ENCODE results near the gene CSKMT.

DNA sequence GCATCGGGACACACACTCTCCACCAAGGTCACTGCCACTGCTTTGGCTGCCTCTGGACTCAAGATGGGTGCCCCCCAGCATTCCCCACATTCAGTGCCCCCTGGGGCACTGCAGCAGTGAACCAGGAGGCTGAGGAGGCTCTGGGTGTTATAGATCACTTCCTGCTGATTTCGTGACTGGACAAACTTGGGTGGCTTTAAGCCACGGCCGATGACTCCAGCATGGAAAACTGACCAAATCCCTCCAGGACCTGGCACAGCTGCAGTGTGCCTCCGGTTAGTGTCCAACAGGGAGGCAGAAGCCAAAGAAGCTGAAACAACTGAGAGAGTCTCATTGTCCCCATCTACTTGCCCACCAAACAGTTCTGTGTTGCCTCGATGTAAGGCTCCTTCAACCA is 17.5 kb upstream of the CSKMT start:
- TF ChIP-seq, protein P1, sequence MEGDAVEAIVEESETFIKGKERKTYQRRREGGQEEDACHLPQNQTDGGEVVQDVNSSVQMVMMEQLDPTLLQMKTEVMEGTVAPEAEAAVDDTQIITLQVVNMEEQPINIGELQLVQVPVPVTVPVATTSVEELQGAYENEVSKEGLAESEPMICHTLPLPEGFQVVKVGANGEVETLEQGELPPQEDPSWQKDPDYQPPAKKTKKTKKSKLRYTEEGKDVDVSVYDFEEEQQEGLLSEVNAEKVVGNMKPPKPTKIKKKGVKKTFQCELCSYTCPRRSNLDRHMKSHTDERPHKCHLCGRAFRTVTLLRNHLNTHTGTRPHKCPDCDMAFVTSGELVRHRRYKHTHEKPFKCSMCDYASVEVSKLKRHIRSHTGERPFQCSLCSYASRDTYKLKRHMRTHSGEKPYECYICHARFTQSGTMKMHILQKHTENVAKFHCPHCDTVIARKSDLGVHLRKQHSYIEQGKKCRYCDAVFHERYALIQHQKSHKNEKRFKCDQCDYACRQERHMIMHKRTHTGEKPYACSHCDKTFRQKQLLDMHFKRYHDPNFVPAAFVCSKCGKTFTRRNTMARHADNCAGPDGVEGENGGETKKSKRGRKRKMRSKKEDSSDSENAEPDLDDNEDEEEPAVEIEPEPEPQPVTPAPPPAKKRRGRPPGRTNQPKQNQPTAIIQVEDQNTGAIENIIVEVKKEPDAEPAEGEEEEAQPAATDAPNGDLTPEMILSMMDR (conservative IDR thresholded peaks at IDR 0.05): no peak
- TF ChIP-seq EZH2 (IDR thresholded peaks at IDR 0.05; ENCODE audit: low read depth): no peak
